H1 (cell line): ENCODE results near the gene LEMD2. TPM values are rescaled to one million over a fixed set of nuclear protein-coding genes. Genes with fewer than 3 reads are reported as not detected.

ENCODE experiments used
- CEBPB ChIP-seq: IDR thresholded peaks from 2 replicates; pipeline ENCODE4 v1.6.1; 2012; ENCODE audit warnings: low read depth, low read length
- KDM1A ChIP-seq: fragments of 200-600, 300-600 bp; sonication (generic); IDR thresholded peaks from 2 replicates; pipeline ENCODE4 v1.7.1; 2016; ENCODE audit warnings: mild to moderate bottlenecking, low read length, borderline replicate concordance
- TCF12 ChIP-seq: IDR thresholded peaks from 2 replicates; pipeline ENCODE4 v1.6.1; 2011; ENCODE audit warnings: low read depth, mild to moderate bottlenecking, low read length
- polyA plus RNA-seq, 7 experiments: library from polyadenylated mRNA; depleted of rRNA in 3 of 7; stranded (reverse) in 5 of 7; unstranded in 2 of 7; fragments of >200 nt in 5 of 7; fragments of 200-250 nt in 2 of 7; gene quantifications; 1 replicate in 5 of 7; 2 replicates in 1 of 7; 4 replicates in 1 of 7; pipeline versions ENCODE4 v1.2.1 to v1.2.3, GENCODE V29; 2011 to 2013; ENCODE audit warnings: missing spikeins in 2 of 7, mixed read lengths in 2 of 7
- total RNA-seq: library from RNA; stranded (reverse); fragmentation: NEBNext Ultra II Directional; extraction: Animal tissue kit (Norgen Biotek cat#: 25700); gene quantifications from 2 replicates; pipeline ENCODE4 v1.2.1, GENCODE V29; 2021

The LEMD2 gene
- total and polyA plus RNA-seq, 2 of the 8 experiments (the other 6 are each of a cell fraction or from before 2014, with no cell fraction given): 32.7 to 57.3 TPM

GRCh38 chr6:33786736-33787135 is 2.2 kb downstream of the LEMD2 start (continued):
- TF ChIP-seq KDM1A (no peak), CEBPB (no peak), TCF12 (no peak)
